ENCODE measurements around the gene ADRA2C.

The ADRA2C gene

GRCh38 chr4:3719836-3720235 is 46.3 kb upstream of the ADRA2C start:
- TF ChIP-seq TEAD4 (IDR thresholded peaks at IDR 0.05) (no peak), EP300 (IDR thresholded peaks at IDR 0.05; ENCODE audit: borderline replicate concordance) (no peak), NFIC (IDR thresholded peaks at IDR 0.05) (no peak), RAD21 (IDR thresholded peaks at IDR 0.05; ENCODE audit: low read depth) (no peak), YY1 (IDR thresholded peaks at IDR 0.05; ENCODE audit: low read depth) (no peak), MAX (IDR thresholded peaks at IDR 0.05) (no peak), FOXM1 (IDR thresholded peaks at IDR 0.05; ENCODE audit: borderline replicate concordance, low read depth) (no peak), ZBTB7A (IDR thresholded peaks at IDR 0.05; ENCODE audit: low read depth) (no peak), EGR1 (IDR thresholded peaks at IDR 0.05) (no peak)

- no peak for TF ChIP-seq REST (IDR thresholded peaks at IDR 0.05; ENCODE audit: low read depth)
- TF ChIP-seq EGR1 (IDR thresholded peaks at IDR 0.05): no peak
- TF ChIP-seq CEBPB (IDR thresholded peaks at IDR 0.05): no peak
- TF ChIP-seq TAF1 (IDR thresholded peaks at IDR 0.05; ENCODE audit: low read depth): no peak
- TF ChIP-seq MAX (IDR thresholded peaks at IDR 0.05): no peak
- no peak for TF ChIP-seq TCF12 (IDR thresholded peaks at IDR 0.05; ENCODE audit: low read depth)
- TF ChIP-seq NFIC (IDR thresholded peaks at IDR 0.05): no peak
These were observed 45.7 kb upstream of the ADRA2C start for GRCh38 chr4:3720466-3720865.

- TF ChIP-seq FOXM1 (IDR thresholded peaks at IDR 0.05; ENCODE audit: borderline replicate concordance, low read depth): no peak
- TF ChIP-seq CREB1 (IDR thresholded peaks at IDR 0.05; ENCODE audit: low read depth): no peak
- TF ChIP-seq EP300 (IDR thresholded peaks at IDR 0.05; ENCODE audit: borderline replicate concordance): no peak
- TF ChIP-seq RAD21 (IDR thresholded peaks at IDR 0.05; ENCODE audit: low read depth): no peak
- no peak for TF ChIP-seq USF1 (IDR thresholded peaks at IDR 0.05)
- no peak for TF ChIP-seq NFIC (IDR thresholded peaks at IDR 0.05)
- TF ChIP-seq ZBTB7A (IDR thresholded peaks at IDR 0.05; ENCODE audit: low read depth): no peak
These were observed 45.0 kb upstream of the ADRA2C start for GRCh38 chr4:3721186-3721585.

- no peak for TF ChIP-seq TAF1 (IDR thresholded peaks at IDR 0.05; ENCODE audit: low read depth)
These were observed 44.6 kb upstream of the ADRA2C start for GRCh38 chr4:3721627-3722026.

GRCh38 chr4:3722446-3723231 is 43.5 kb upstream of the ADRA2C start:
- TF ChIP-seq CEBPB (IDR thresholded peaks at IDR 0.05): no peak
- TF ChIP-seq MAX (IDR thresholded peaks at IDR 0.05): no peak
- TF ChIP-seq RAD21 (IDR thresholded peaks at IDR 0.05; ENCODE audit: low read depth): no peak
- TF ChIP-seq NFIC (IDR thresholded peaks at IDR 0.05): no peak
- no peak for TF ChIP-seq USF1 (IDR thresholded peaks at IDR 0.05)

GRCh38 chr4:3723232-3723642 is 42.9 kb upstream of the ADRA2C start:
- TF ChIP-seq TAF1 (IDR thresholded peaks at IDR 0.05; ENCODE audit: low read depth): no peak
- TF ChIP-seq USF1 (IDR thresholded peaks at IDR 0.05): no peak
- TF ChIP-seq CREB1 (IDR thresholded peaks at IDR 0.05; ENCODE audit: low read depth): no peak
- TF ChIP-seq REST (IDR thresholded peaks at IDR 0.05; ENCODE audit: low read depth): no peak
- no peak for TF ChIP-seq NFIC (IDR thresholded peaks at IDR 0.05)
- TF ChIP-seq TEAD4 (IDR thresholded peaks at IDR 0.05): no peak
- TF ChIP-seq TCF12 (IDR thresholded peaks at IDR 0.05; ENCODE audit: low read depth): no peak
- TF ChIP-seq ZBTB7A (IDR thresholded peaks at IDR 0.05; ENCODE audit: low read depth): no peak
- TF ChIP-seq EP300 (IDR thresholded peaks at IDR 0.05; ENCODE audit: borderline replicate concordance): no peak
- no peak for TF ChIP-seq YY1 (IDR thresholded peaks at IDR 0.05; ENCODE audit: low read depth)
- TF ChIP-seq EGR1 (IDR thresholded peaks at IDR 0.05): no peak
- no peak for TF ChIP-seq FOXM1 (IDR thresholded peaks at IDR 0.05; ENCODE audit: borderline replicate concordance, low read depth)
- no peak for TF ChIP-seq CEBPB (IDR thresholded peaks at IDR 0.05)
- TF ChIP-seq MAX (IDR thresholded peaks at IDR 0.05): no peak
- no peak for TF ChIP-seq RAD21 (IDR thresholded peaks at IDR 0.05; ENCODE audit: low read depth)
